Uterus (tissue), 2 donors: ENCODE measurements around the gene FBXW7.

ENCODE experiments used
- POLR2A ChIP-seq, 2 donors: fragments of 450-650 bp; IDR thresholded peaks; one replicate each; pipeline ENCODE4 v1.6.1; 2016; ENCODE audit warnings: antibody characterized with exemption in 2 of 2, mild to moderate bottlenecking in 1 of 2, moderate library complexity in 1 of 2
- TF ChIP-seq, protein P1 (sequence below), 4 experiments: fragments of 200-600 bp in 2 of 4; fragments of 450-650 bp in 2 of 4; sonication (generic) in 2 of 4; IDR thresholded peaks; one replicate each; pipeline ENCODE4 v1.5.1; 2016 to 2019; ENCODE audit warnings: antibody characterized with exemption in 4 of 4, mild to moderate bottlenecking in 2 of 4, moderate library complexity in 1 of 4

DNA sequence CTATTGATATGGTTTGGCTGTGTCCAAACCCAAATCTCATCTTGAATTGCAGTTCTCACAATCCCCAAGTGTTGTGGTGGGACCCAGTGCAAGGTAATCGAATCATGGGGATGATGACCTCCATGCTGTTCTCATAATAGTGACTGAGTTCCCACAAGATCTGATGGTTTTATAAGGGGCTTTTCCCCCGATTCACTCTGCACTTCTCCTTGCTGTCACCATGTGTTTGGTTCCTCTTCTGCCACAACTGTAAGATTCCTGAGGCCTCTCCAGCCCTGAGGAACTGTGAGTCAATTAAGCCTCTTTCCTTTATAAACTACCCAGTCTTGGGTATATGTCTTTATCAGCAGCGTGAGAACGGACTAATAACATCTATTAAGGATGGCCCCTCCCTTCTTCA lies 68.8 kb downstream of the FBXW7 start:
- TF ChIP-seq, protein P1, sequence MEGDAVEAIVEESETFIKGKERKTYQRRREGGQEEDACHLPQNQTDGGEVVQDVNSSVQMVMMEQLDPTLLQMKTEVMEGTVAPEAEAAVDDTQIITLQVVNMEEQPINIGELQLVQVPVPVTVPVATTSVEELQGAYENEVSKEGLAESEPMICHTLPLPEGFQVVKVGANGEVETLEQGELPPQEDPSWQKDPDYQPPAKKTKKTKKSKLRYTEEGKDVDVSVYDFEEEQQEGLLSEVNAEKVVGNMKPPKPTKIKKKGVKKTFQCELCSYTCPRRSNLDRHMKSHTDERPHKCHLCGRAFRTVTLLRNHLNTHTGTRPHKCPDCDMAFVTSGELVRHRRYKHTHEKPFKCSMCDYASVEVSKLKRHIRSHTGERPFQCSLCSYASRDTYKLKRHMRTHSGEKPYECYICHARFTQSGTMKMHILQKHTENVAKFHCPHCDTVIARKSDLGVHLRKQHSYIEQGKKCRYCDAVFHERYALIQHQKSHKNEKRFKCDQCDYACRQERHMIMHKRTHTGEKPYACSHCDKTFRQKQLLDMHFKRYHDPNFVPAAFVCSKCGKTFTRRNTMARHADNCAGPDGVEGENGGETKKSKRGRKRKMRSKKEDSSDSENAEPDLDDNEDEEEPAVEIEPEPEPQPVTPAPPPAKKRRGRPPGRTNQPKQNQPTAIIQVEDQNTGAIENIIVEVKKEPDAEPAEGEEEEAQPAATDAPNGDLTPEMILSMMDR (IDR thresholded peaks at IDR 0.05): no peak
- no peak for TF ChIP-seq POLR2A (IDR thresholded peaks at IDR 0.05)
